SK-N-SH (cell line): Measurements from ENCODE around the gene LGALS3BP. TPM values are rescaled to one million over a fixed set of nuclear protein-coding genes. Genes with fewer than 3 reads are reported as not detected.

ENCODE experiments used
- CTCF ChIA-PET: fragments of 300-600, 350-600 bp; formaldehyde crosslinking; extraction: SDS; loops from one replicate; lab custom pipeline; 2021; lab: Yijun Ruan, JAX
- POLR2A ChIA-PET: fragments of 350-600 bp; sonication (Branson Sonifier 250); formaldehyde crosslinking; extraction: SDS; loops from one replicate; lab custom pipeline; 2020; ENCODE audit warnings: antibody characterized with exemption, inconsistent platforms; lab: Yijun Ruan, JAX
- DNase-seq: peaks from one replicate; pipeline ENCODE4 v3.0.0; 2012
- H2AFZ ChIP-seq: fragments of 200-600 bp; sonication (generic); 2 replicates; pipeline ENCODE4 v1.8.1; 2016; ENCODE audit warnings: antibody characterized with exemption, mild to moderate bottlenecking, low read depth
- H3F3A ChIP-seq: fragments of 200-600 bp; sonication (generic); replicated peaks from 2 replicates; pipeline ENCODE3; 2016; ENCODE audit warnings: antibody characterized with exemption, mild to moderate bottlenecking; ENCODE audit not compliant: insufficient read depth
- H3K27ac ChIP-seq, 2 experiments: fragments of 200-500 bp in 1 of 2; fragments of 200-600 bp in 1 of 2; sonication (Bioruptor generic) in 1 of 2; sonication (generic), shearing (Covaris generic) in 1 of 2; 2 replicates each; pipeline versions ENCODE4 v1.5.1 to v1.6.1; 2014 to 2016; ENCODE audit warnings: low read depth in 2 of 2, inconsistent platforms in 1 of 2, low read length in 1 of 2, mild to moderate bottlenecking in 1 of 2, mixed read lengths in 1 of 2
- H3K27me3 ChIP-seq: fragments of 200-600 bp; sonication (generic), shearing (Covaris generic); 2 replicates; pipeline ENCODE4 v1.6.1; 2016; ENCODE audit warnings: mixed run types; ENCODE audit not compliant: insufficient read depth
- H3K36me3 ChIP-seq, 2 experiments: fragments of 200-500 bp in 1 of 2; fragments of 200-600 bp in 1 of 2; sonication (Bioruptor generic) in 1 of 2; sonication (generic) in 1 of 2; replicated peaks in 1 of 2; 2 replicates each; pipeline versions ENCODE3 to v1.5.1; 2014 to 2016; ENCODE audit warnings: low read length in 1 of 2, mild to moderate bottlenecking in 1 of 2; ENCODE audit not compliant: insufficient read depth in 2 of 2, control insufficient read depth in 1 of 2
- H3K4me1 ChIP-seq, 2 experiments: fragments of 200-500 bp in 1 of 2; fragments of 200-600 bp in 1 of 2; sonication (Bioruptor generic) in 1 of 2; sonication (generic), shearing (Covaris generic) in 1 of 2; 2 replicates each; pipeline versions ENCODE4 v1.5.1 to v1.6.1; 2014 to 2016; ENCODE audit warnings: low read depth in 1 of 2, low read length in 1 of 2, mixed run types in 1 of 2; ENCODE audit not compliant: insufficient read depth in 2 of 2, control insufficient read depth in 1 of 2
- H3K4me2 ChIP-seq: fragments of 200-600 bp; sonication (generic), shearing (Covaris generic); 2 replicates; pipeline ENCODE4 v1.6.1; 2017; ENCODE audit warnings: mixed run types
- H3K4me3 ChIP-seq, 2 experiments: fragments of 200-500 bp in 1 of 2; fragments of 200-600 bp in 1 of 2; sonication (Bioruptor generic) in 1 of 2; sonication (generic), shearing (Covaris generic) in 1 of 2; 2 replicates each; pipeline versions ENCODE4 v1.5.1 to v1.8.1; 2014 to 2016; ENCODE audit warnings: low read depth in 2 of 2, inconsistent platforms in 1 of 2, low read length in 1 of 2, mild to moderate bottlenecking in 1 of 2, mixed read lengths in 1 of 2, moderate library complexity in 1 of 2
- H3K79me2 ChIP-seq: fragments of 200-600 bp; sonication (generic); 2 replicates; pipeline ENCODE4 v1.8.1; 2017; ENCODE audit warnings: mild to moderate bottlenecking; ENCODE audit not compliant: insufficient read depth
- H3K9ac ChIP-seq: fragments of 200-600 bp; sonication (generic); 2 replicates; pipeline ENCODE4 v1.6.1; 2017; ENCODE audit warnings: mixed run types
- H3K9me2 ChIP-seq: fragments of 200-600 bp; sonication (generic); 2 replicates; pipeline ENCODE4 v1.6.1; 2017; ENCODE audit warnings: mixed run types
- H3K9me3 ChIP-seq: fragments of 200-600 bp; sonication (generic); 2 replicates; pipeline ENCODE4 v1.6.1; 2017; ENCODE audit warnings: mixed run types, mild to moderate bottlenecking, moderate library complexity
- H4K20me1 ChIP-seq: fragments of 200-600 bp; sonication (generic); 2 replicates; pipeline ENCODE4 v1.6.1; 2017; ENCODE audit warnings: mild to moderate bottlenecking, mixed run types; ENCODE audit not compliant: insufficient read depth
- ELF1 ChIP-seq: IDR thresholded peaks from 2 replicates; pipeline ENCODE4 v1.4.0; 2012
- EP300 ChIP-seq, 2 experiments: IDR thresholded peaks; 2 replicates each; pipeline versions ENCODE4 v1.4.0 to v1.6.1; 2012; ENCODE audit warnings: borderline replicate concordance in 1 of 2, low read depth in 1 of 2, low read length in 1 of 2
- EZH2phosphoT487 ChIP-seq: fragments of 200-600 bp; sonication (generic); IDR thresholded peaks from 2 replicates; pipeline ENCODE4 v1.6.1; 2017; ENCODE audit warnings: low read depth, mixed run types, mild to moderate bottlenecking, antibody characterized with exemption, moderate library complexity, borderline replicate concordance
- FOXJ3 ChIP-seq: sonication (generic); formaldehyde crosslinking; IDR thresholded peaks from 2 replicates; pipeline ENCODE4 v1.5.1; 2020; ENCODE audit warnings: mild to moderate bottlenecking, missing genetic modification reagents
- IRF3 ChIP-seq: fragments of 150-350 bp; IDR thresholded peaks from 2 replicates; pipeline ENCODE4 v1.6.1; 2016; ENCODE audit warnings: mild to moderate bottlenecking, low read depth, low read length
- JUND ChIP-seq: IDR thresholded peaks from 2 replicates; pipeline ENCODE4 v1.4.0; 2012
- MXI1 ChIP-seq: IDR thresholded peaks from 2 replicates; pipeline ENCODE4 v1.6.1; 2012; ENCODE audit warnings: mild to moderate bottlenecking, low read depth, low read length, improper control_type of control experiment
- PBX3 ChIP-seq: IDR thresholded peaks from 2 replicates; pipeline ENCODE4; 2012
- REST ChIP-seq: IDR thresholded peaks from 2 replicates; pipeline ENCODE4 v1.6.1; 2012; ENCODE audit warnings: mild to moderate bottlenecking, low read depth, low read length, moderate library complexity
- TAF1 ChIP-seq: IDR thresholded peaks from 2 replicates; pipeline ENCODE4 v1.6.1; 2012; ENCODE audit warnings: low read depth, mild to moderate bottlenecking, low read length, moderate library complexity, borderline replicate concordance
- TEAD4 ChIP-seq: IDR thresholded peaks from 2 replicates; pipeline ENCODE4 v1.4.0; 2012; ENCODE audit warnings: mild to moderate bottlenecking, borderline replicate concordance; ENCODE audit not compliant: insufficient read depth
- USF1 ChIP-seq: IDR thresholded peaks from 2 replicates; pipeline ENCODE4 v1.4.0; 2012; ENCODE audit warnings: low read depth, borderline replicate concordance
- USF2 ChIP-seq: fragments of 150-350 bp; IDR thresholded peaks from 2 replicates; pipeline ENCODE4 v1.6.1; 2017; ENCODE audit warnings: antibody characterized with exemption, low read length, low read depth, borderline replicate concordance
- WGBS: methylation state at CpG from one replicate; pipeline ENCODE4 v1.1.6; 2017; ENCODE audit warnings: low lambda C conversion rate; 5-methylcytosine and 5-hydroxymethylcytosine counted together
- polyA plus RNA-seq, 3 experiments: library from polyadenylated mRNA; depleted of rRNA; stranded (reverse); fragments of >200 nt; gene quantifications; 2 replicates each; pipeline ENCODE4 v1.2.3, GENCODE V29; 2012

The LGALS3BP gene
- polyA plus RNA-seq, 1 of the 3 experiments (the other 2 are of a cell fraction): 579 TPM

- H3K36me3 ChIP-seq: peaks cover 14 to 54% of the 10 kb centered on the region in 2 experiments
- WGBS: 72% methylated on average over 16 of the region's 22 CpGs
- H2AFZ ChIP-seq: no peak overlapping the region
- peaks cover 0 to 38% of the 10 kb centered on the region in 2 experiments; a peak in 1 of 4 replicates for H3K4me1 ChIP-seq
- H3K27ac ChIP-seq: peak overlapping the region; percentile 9 to 65; a peak in 3 of 4 replicates
- H3F3A ChIP-seq: peaks cover 6% of the 10 kb centered on the region
- no peak overlapping the region; the same call in 1 of the 2 replicates for H3K9ac ChIP-seq
- POLR2A ChIA-PET: interaction anchor here (0.9 to 2.3 kb wide), 4 partner anchors 38 to 106 kb away, joined by 3 to 15 read pairs (median 9); no protein-coding TSS in a partner anchor
- CTCF ChIA-PET: interaction anchor here (0.5 to 26.0 kb wide), 64 partner anchors 10 to 489 kb away, joined by 3 to 458 read pairs (median 6); partner anchors contain the start of genes CEP295NL, LGALS3BP and USP36
- H3K79me2 ChIP-seq: 0 out of 2 replicates have a peak, but pooled peaks cover under 1% of the 10 kb centered on the region
- H3K27me3 ChIP-seq: no peaks in the 10 kb centered on the region
- DNase-seq: peak; percentile 27
- H3K9me2 ChIP-seq: no peaks in the 10 kb centered on the region
- TF ChIP-seq USF2 (no peak), JUND (no peak), TAF1 (no peak), EP300 (IDR thresholded peaks at IDR 0.05; ENCODE audit: borderline replicate concordance in 1 of 2, low read depth in 1 of 2, low read length in 1 of 2) (no peak), REST (no peak), ELF1 (no peak), PBX3 (no peak), USF1 (no peak), FOXJ3 (no peak), MXI1 (no peak), IRF3 (no peak), TEAD4 (no peak), EZH2phosphoT487 (no peak)
- H3K4me3 ChIP-seq: no peak overlapping the region
- H3K4me2 ChIP-seq: peak overlapping the region; percentile 16; the same call in 1 of the 2 replicates
- H4K20me1 ChIP-seq: no peaks in the 10 kb centered on the region; the same call in 1 of the 2 replicates
- no peaks in the 10 kb centered on the region for H3K9me3 ChIP-seq
Observed at GRCh38 chr17:78971756-78972506, 7.8 kb downstream of the LGALS3BP start.
